ENCODE results near the gene N4BP2.
"Not testable (repeated sequence)": the region's sequence is repeated elsewhere in the genome, so short reads cannot be mapped to it uniquely, and the experiment has no call there.

The N4BP2 gene

DNA sequence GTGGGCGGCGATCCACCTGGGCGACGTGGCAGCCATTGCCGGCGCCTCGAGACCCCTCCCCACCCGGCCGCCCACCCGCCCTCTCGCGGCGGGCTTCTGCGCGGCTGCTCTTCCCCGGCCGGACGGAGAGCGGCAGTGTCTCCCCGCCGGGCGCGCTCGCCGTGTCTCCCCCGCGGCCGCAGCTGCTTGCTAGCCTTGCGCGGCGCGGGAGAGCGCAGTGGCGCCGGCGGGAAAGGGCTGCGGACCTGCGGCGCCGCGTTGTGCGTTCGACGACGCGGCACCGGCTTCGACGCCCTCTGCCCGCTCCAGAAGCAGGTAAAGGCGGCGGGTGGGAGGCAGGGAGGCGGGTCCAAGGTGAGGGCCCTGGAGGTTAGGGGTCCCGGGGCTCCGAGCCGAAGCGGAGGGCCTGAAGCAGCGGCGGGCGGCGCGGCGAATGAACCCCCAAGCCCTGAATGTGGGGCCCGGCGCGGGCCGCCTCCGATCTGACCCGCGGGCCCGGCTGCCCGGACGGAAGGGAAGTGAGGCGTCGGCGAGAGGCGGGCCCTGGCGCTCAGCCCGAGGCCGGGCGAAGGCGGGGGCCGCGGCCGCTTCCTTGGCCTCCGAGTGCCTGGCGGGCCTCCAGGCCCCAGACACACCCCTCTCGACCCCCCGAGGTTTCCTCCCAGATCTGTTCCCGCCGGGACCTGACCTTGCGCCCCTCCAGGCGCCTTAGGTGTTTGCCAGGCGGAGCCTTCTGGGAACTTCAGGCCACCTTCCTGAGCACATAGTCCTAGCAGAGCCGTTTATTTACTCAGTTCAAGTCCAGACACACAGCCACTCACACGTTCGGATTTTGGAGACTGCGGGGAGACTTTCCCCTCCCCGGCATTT, at the start of gene N4BP2:
Gene N4BP2 (plus strand): TSS at position 135 of the 870 bp plus-strand sequence. CDS start 40,491 bp downstream, outside the sequence.
- Histone ChIP-seq H3K4me1 (ENCODE audit: insufficient read depth, low read length) (peaks cover 21% of the 10 kb centered on the region), H3K4me3 (ENCODE audit: low read length) (peak within 1 kb of the TSS; percentile 91), H3K36me3 (ENCODE audit: insufficient read depth, low read length) (peaks cover 16% of the 10 kb centered on the region), H3K27me3 (ENCODE audit: insufficient read depth, low read length) (no peaks in the 10 kb centered on the region), H2AFZ (ENCODE audit: low read depth, low read length) (peak within 1 kb of the TSS; percentile 85), H3K9me3 (ENCODE audit: low read length) (no peaks in the 10 kb centered on the region)

DNA sequence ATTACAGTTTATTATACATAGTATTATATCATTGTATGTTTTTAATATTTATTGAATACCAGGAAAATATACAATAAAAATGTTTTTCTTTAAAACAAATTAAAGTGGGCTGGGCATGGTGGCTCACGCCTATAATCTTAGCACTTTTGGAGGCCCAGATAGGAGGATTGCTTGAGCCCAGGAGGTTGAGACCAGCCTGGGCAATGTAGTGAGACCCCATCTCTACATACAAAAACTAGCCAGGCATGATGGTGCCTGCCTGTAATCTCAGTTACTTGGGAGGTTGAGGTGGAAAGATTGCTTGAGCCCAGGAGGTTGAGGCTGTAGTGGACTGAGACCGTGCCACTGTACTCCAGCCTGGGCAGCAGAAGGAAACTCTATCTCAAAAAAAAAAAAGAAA, 40.6 kb upstream of the N4BP2 start:
- Histone ChIP-seq H3K4me1 (ENCODE audit: insufficient read depth, low read length) (no peaks in the 10 kb centered on the region), H3K27me3 (ENCODE audit: insufficient read depth, low read length) (no peaks in the 10 kb centered on the region), H2AFZ (ENCODE audit: low read depth, low read length) (no peak overlapping the region), H3K9me3 (ENCODE audit: low read length) (no peaks in the 10 kb centered on the region), H3K36me3 (ENCODE audit: insufficient read depth, low read length) (no peaks in the 10 kb centered on the region), H3K4me3 (ENCODE audit: low read length) (no peak overlapping the region)

DNA sequence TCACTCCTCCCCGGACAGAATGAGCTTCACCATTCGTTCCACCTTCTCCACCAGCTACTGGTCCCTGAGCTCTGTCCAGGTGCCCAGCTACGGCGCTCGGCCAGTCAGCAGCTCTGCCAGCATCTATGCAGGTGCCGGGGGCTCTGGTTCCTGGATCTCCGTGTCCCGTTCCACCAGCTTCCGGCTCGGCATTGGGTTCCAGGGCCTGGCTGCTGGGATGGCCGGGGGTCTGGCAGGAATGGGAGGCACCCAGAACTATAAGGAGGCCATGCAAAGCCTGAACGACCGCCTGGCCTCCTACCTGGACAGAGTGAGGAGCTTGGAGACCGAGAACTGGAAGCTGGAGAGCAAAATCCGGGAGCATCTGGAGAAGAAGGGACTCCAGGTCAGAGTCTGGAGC, 36.4 kb upstream of the N4BP2 start:
- Histone ChIP-seq H3K4me1 (ENCODE audit: insufficient read depth, low read length) (no peaks in the 10 kb centered on the region), H3K36me3 (ENCODE audit: insufficient read depth, low read length) (no peaks in the 10 kb centered on the region), H3K27me3 (ENCODE audit: insufficient read depth, low read length) (no peaks in the 10 kb centered on the region), H3K4me3 (ENCODE audit: low read length) (no peak overlapping the region), H3K9me3 (ENCODE audit: low read length) (no peaks in the 10 kb centered on the region), H2AFZ (ENCODE audit: low read depth, low read length) (no peak overlapping the region)

DNA sequence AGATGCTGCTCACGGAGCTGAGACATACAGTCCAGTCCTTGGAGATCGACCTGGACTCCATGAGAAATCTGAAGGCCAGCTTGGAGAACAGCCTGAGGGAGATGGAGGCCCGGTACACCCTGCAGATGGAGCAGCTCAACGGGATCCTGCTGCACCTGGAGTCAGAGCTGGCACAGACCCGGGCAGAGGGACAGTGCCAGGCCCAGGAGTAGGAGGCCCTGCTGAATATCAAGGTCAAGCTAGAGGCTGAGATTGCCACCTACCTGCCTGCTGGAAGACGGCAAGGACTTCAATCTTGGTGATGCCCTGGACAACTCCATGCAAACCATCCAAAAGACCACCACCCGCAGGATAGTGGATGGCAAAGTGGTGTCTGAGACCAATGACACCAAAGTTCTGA, 35.5 kb upstream of the N4BP2 start:
- not testable (repeated sequence) for H3K4me1 ChIP-seq (ENCODE audit: insufficient read depth, low read length); H3K4me3 ChIP-seq (ENCODE audit: low read length); H2AFZ ChIP-seq (ENCODE audit: low read depth, low read length); H3K9me3 ChIP-seq (ENCODE audit: low read length); H3K36me3 ChIP-seq (ENCODE audit: insufficient read depth, low read length); H3K27me3 ChIP-seq (ENCODE audit: insufficient read depth, low read length)

DNA sequence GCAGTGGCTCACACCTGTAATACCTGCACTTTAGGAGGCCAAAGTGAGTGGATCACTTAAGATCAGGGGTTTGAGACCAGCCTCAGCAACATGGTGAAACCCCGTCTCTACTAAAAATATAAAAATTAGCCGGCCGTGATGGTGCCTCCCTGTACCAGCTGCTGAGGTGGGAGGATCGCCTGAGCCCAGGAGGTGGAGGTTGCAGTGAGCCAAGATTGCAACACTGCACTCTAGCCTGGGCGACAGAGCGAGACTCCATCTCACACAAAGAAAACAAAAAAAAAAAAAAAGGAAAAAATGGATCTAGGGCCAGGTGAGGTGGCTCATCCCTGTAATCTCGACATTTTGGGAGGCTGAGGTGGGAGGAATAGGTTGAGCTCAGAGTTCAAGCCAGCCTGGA, 32.6 kb upstream of the N4BP2 start:
- H3K36me3 ChIP-seq (ENCODE audit: insufficient read depth, low read length); H3K27me3 ChIP-seq (ENCODE audit: insufficient read depth, low read length); H3K9me3 ChIP-seq (ENCODE audit: low read length); H2AFZ ChIP-seq (ENCODE audit: low read depth, low read length); H3K4me3 ChIP-seq (ENCODE audit: low read length); H3K4me1 ChIP-seq (ENCODE audit: insufficient read depth, low read length): not testable (repeated sequence)

DNA sequence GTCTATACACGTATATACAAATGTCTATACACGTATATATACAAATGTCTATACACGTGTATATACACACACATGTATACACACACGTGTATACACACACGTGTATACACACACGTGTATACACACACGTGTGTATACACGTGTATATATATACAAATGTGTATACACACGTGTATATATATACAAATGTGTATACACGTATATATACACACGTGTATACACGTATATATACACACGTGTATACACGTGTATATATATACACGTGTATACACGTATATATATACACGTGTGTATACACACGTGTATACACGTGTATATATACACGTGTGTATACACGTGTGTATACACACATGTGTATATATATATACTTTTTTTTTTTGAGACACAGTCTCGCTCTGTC, 23.9 kb upstream of the N4BP2 start:
- H2AFZ ChIP-seq (ENCODE audit: low read depth, low read length), result no peak overlapping the region
- no peak overlapping the region for H3K4me3 ChIP-seq (ENCODE audit: low read length)
- H3K27me3 ChIP-seq (ENCODE audit: insufficient read depth, low read length), result no peaks in the 10 kb centered on the region

DNA sequence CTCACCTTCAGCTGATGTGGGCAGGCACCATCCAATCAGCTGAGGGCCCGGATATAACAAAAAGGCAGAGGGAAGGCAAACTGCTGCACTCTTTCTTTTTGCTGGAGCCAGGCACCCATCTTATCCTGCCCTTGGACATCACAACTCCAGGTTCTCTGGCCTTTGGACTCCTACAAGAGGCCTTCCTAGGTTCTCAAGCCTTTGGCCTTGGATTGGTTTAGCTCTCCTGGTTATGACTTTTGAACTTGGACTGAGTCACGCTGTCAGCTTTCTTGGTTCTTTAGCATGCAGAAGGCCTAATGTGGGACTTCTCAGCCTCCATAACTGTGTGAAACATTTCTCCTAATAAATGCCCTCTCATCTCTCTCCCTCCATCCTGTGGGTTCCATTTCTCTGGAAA, 23.0 kb upstream of the N4BP2 start:
- Histone ChIP-seq H3K4me1 (ENCODE audit: insufficient read depth, low read length) (no peaks in the 10 kb centered on the region), H2AFZ (ENCODE audit: low read depth, low read length) (no peak overlapping the region), H3K9me3 (ENCODE audit: low read length) (no peaks in the 10 kb centered on the region), H3K36me3 (ENCODE audit: insufficient read depth, low read length) (no peaks in the 10 kb centered on the region), H3K4me3 (ENCODE audit: low read length) (no peak overlapping the region), H3K27me3 (ENCODE audit: insufficient read depth, low read length) (no peaks in the 10 kb centered on the region)

More for the DNA sequence above, 23.9 kb upstream of the N4BP2 start:
- Histone ChIP-seq H3K36me3 (ENCODE audit: insufficient read depth, low read length) (no peaks in the 10 kb centered on the region), H3K9me3 (ENCODE audit: low read length) (no peaks in the 10 kb centered on the region), H3K4me1 (ENCODE audit: insufficient read depth, low read length) (no peaks in the 10 kb centered on the region)

DNA sequence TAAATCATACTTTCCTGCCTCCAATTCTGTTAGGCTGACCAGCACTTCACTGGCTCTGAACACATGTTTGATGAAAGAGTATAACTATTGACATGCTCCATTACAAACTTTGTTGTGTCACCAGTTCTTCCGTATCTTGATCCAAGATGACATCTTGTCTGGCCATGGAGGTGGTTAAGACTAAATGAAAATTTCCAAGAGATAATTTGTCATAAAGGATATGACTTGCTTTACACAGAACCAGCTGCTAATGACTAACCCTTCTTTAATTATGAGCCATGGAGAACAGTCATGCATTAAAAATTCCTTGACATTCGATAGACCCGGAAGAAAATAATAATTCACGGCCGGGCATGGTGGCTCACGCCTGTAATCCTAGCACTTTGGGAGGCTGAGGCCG, 17.7 kb upstream of the N4BP2 start:
- H3K4me3 ChIP-seq (ENCODE audit: low read length), result no peak overlapping the region

DNA sequence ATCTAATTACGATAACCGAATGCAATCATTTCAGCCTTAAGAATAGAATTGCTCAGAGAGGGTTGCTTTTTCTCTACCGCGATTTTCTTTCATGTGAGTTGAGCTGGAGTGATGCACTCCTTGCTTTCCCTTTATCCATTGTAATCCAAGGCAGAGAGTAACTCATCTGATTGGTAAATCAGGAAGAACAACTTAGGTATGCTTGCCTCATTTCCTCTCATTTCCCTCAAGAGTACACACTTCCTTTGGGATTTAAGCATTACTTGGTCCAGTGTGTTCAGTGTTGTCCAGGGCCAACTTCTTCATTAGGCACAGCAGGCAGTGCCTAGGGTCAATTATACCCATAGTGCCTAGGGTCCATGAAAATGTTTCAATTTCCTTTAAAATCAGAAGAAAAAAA, 15.7 kb upstream of the N4BP2 start:
- H3K4me3 ChIP-seq (ENCODE audit: low read length), result no peak overlapping the region
- H3K9me3 ChIP-seq (ENCODE audit: low read length), result no peaks in the 10 kb centered on the region
- H3K36me3 ChIP-seq (ENCODE audit: insufficient read depth, low read length), result no peaks in the 10 kb centered on the region
- H2AFZ ChIP-seq (ENCODE audit: low read depth, low read length), result no peak overlapping the region
- no peaks in the 10 kb centered on the region for H3K27me3 ChIP-seq (ENCODE audit: insufficient read depth, low read length)
- no peaks in the 10 kb centered on the region for H3K4me1 ChIP-seq (ENCODE audit: insufficient read depth, low read length)

More for the DNA sequence above, 17.7 kb upstream of the N4BP2 start:
- no peaks in the 10 kb centered on the region for H3K4me1 ChIP-seq (ENCODE audit: insufficient read depth, low read length)
- no peak overlapping the region for H2AFZ ChIP-seq (ENCODE audit: low read depth, low read length)
- no peaks in the 10 kb centered on the region for H3K27me3 ChIP-seq (ENCODE audit: insufficient read depth, low read length)
- H3K9me3 ChIP-seq (ENCODE audit: low read length), result no peaks in the 10 kb centered on the region
- no peaks in the 10 kb centered on the region for H3K36me3 ChIP-seq (ENCODE audit: insufficient read depth, low read length)

DNA sequence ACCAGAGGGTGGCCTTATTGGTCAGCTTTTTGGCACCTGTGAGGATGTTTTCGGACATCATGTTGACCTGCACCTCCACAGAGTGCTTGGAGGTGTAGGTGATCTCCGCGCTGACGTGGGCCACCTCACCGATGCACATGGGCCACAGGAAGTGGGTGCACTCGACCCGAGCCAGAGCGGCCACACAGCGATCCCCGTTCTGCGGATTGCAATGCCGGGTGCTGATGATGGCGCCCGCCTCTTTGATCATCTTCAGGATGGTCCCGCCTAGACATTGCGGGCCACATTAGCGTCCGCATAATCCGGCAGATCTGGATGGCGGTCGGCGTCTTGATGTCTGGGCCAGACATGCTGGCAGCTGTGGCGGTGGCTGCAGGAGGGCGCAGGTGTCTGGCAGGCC, 12.9 kb upstream of the N4BP2 start:
- no peaks in the 10 kb centered on the region for H3K36me3 ChIP-seq (ENCODE audit: insufficient read depth, low read length)
- no peak overlapping the region for H2AFZ ChIP-seq (ENCODE audit: low read depth, low read length)
- H3K9me3 ChIP-seq (ENCODE audit: low read length), result no peaks in the 10 kb centered on the region
- H3K4me1 ChIP-seq (ENCODE audit: insufficient read depth, low read length), result no peaks in the 10 kb centered on the region
- H3K27me3 ChIP-seq (ENCODE audit: insufficient read depth, low read length), result no peaks in the 10 kb centered on the region
- H3K4me3 ChIP-seq (ENCODE audit: low read length), result no peak overlapping the region

DNA sequence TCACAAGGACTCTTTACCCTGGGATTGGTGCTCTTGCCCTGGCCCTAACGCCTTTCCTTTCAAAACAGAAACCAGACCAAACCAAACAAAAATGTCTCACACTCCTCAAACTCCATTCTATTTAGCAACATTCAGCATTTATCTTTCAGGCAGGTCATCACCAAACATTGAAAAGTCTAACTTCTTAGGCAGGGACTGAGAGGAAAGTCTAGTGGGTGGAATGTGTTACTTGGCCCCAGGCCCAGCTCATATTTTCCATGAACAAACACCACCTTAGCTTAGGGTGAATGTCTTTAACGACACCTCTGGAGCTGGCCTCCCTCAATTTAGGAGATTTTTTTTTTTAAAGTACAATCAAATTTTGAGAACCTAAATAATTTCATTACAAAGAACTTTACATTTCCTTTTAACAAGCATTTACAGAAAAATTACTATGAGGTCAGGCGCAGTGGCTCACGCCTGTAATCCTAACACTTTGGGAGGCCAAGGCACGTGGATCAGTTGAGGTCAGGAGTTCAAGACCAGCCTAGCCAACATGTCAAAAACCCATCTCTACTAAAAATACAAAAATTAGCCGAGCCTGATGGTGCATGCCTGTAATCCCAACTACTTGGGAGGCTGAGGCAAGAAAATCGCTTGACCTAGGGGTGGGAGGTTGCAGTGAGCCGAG, 10.2 kb upstream of the N4BP2 start:
- H3K9me3 ChIP-seq (ENCODE audit: low read length), result no peaks in the 10 kb centered on the region

DNA sequence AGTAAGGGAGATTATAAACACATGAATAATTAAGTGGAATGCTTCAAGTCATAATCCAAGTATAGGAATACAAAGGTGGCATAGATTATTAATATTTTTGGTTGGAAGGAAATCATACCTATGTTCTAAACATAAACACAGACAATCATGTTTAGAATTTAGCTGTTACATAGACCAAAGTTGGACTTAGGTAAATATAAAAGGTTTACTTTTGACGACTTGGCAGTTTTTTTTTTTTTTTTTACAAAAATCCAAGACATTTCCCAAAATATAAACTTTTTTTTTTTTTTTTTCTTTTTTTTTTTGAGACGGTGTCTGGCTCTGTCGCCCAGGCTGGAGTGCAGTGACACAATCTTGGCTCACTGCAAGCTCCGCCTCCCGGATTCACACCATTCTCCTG, 3.5 kb upstream of the N4BP2 start:
- no peaks in the 10 kb centered on the region for H3K36me3 ChIP-seq (ENCODE audit: insufficient read depth, low read length)
- peaks cover 7% of the 10 kb centered on the region for H3K4me1 ChIP-seq (ENCODE audit: insufficient read depth, low read length)
- H3K27me3 ChIP-seq (ENCODE audit: insufficient read depth, low read length), result no peaks in the 10 kb centered on the region
- no peak overlapping the region for H3K4me3 ChIP-seq (ENCODE audit: low read length)
- H3K9me3 ChIP-seq (ENCODE audit: low read length), result no peaks in the 10 kb centered on the region
- no peak overlapping the region for H2AFZ ChIP-seq (ENCODE audit: low read depth, low read length)

More for the DNA sequence above, 10.2 kb upstream of the N4BP2 start:
- no peak overlapping the region for H3K4me3 ChIP-seq (ENCODE audit: low read length)
- H3K36me3 ChIP-seq (ENCODE audit: insufficient read depth, low read length), result no peaks in the 10 kb centered on the region
- no peaks in the 10 kb centered on the region for H3K27me3 ChIP-seq (ENCODE audit: insufficient read depth, low read length)
- no peaks in the 10 kb centered on the region for H3K4me1 ChIP-seq (ENCODE audit: insufficient read depth, low read length)
- no peak overlapping the region for H2AFZ ChIP-seq (ENCODE audit: low read depth, low read length)

DNA sequence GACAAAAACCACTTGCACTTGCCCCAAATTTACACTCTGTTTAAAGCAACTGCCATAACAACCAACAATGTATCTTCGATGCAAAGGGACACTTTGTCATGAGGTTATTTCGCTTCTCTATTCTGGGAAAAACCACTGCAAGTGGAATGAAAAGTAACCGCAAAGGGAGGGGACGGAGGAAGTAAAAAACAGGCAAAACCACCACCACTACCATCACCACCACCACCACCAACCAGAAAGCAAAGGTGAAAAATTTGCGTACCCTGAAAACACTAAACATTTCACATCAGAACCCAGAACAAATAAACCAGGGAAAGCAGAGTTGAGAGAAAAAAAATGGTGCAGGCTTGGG, 1.2 kb upstream of the N4BP2 start:
- no peaks in the 10 kb centered on the region for H3K9me3 ChIP-seq (ENCODE audit: low read length)
- peak overlapping the region; percentile 91 for H3K4me3 ChIP-seq (ENCODE audit: low read length)
- peak overlapping the region; percentile 85 for H2AFZ ChIP-seq (ENCODE audit: low read depth, low read length)
- peaks cover 10% of the 10 kb centered on the region for H3K36me3 ChIP-seq (ENCODE audit: insufficient read depth, low read length)
- H3K27me3 ChIP-seq (ENCODE audit: insufficient read depth, low read length), result no peaks in the 10 kb centered on the region
- peaks cover 21% of the 10 kb centered on the region for H3K4me1 ChIP-seq (ENCODE audit: insufficient read depth, low read length)

All from neuron (in vitro differentiated cells).